ENCODE results near the gene PDE6A. TPM values are rescaled to one million over a fixed set of nuclear protein-coding genes. Genes with fewer than 3 reads are reported as not detected.

Gene PDE6A
- total and polyA plus RNA-seq, 2 donors (not counting 3 experiments of a cell fraction or from before 2014, with no cell fraction given): not detected

- dilution Hi-C loops (cut with MboI; ENCODE audit: extremely low pct_ligation_motif_present, low sequenced_read_pairs): no loop called here
- ChIA-PET POLR2A (no interaction called here), CTCF (interaction anchor here (0.6 to 16.3 kb wide), 55 partner anchors 9 to 363 kb away, joined by 3 to 295 read pairs (median 4); partner anchors contain the start of gene SLC26A2)
- no TSS peak for BruUV-seq (replicated peaks)
- no peak overlapping the region for H3K4me3 ChIP-seq (replicated peaks in 1 of 3; ENCODE audit: insufficient read depth in 1 of 3, low read depth in 1 of 3, low read length in 3 of 3)
- no peaks in the 10 kb centered on the region for H4K20me1 ChIP-seq (replicated peaks; ENCODE audit: control insufficient read depth, extremely low read depth, insufficient read depth, low read length)
- peak; percentile 75 for DNase-seq (ENCODE audit: low read depth, low spot score)
- H3K9me1 ChIP-seq (replicated peaks; ENCODE audit: control insufficient read depth, extremely low read depth, insufficient read depth, low read length): no peaks in the 10 kb centered on the region
- H3K4me2 ChIP-seq (ENCODE audit: insufficient read depth, low read length): no peak overlapping the region
- peak overlapping the region; percentile 62 for H2AFZ ChIP-seq (ENCODE audit: low read depth, low read length)
- TF ChIP-seq CTCF (IDR thresholded peaks at IDR 0.05; ENCODE audit: extremely low read depth in 1 of 2, insufficient read depth in 1 of 2, low read depth in 1 of 2, low read length in 2 of 2) (peak; percentile 89 to 98), MYC (IDR thresholded peaks at IDR 0.05; ENCODE audit: low read depth, low read length) (no peak)
- no peak overlapping the region for H3K9ac ChIP-seq (replicated peaks; ENCODE audit: extremely low read depth, insufficient read depth, low read length)
- H3K27ac ChIP-seq (ENCODE audit: insufficient read depth, low read depth, low read length): no peak overlapping the region
- H3K4me1 ChIP-seq (ENCODE audit: control insufficient read depth, extremely low read depth, insufficient read depth, low read length): peaks cover 7% of the 10 kb centered on the region
- peak; percentile 98 for FAIRE-seq
- no peaks in the 10 kb centered on the region for H3K27me3 ChIP-seq (ENCODE audit: control insufficient read depth in 2 of 2, insufficient read depth in 2 of 2, low read length in 2 of 2)
- intact Hi-C loops (cut with micrococcal nuclease): loop anchor here (1.0 kb wide), 5 partner anchors 13 to 216 kb away; no protein-coding TSS in a partner anchor
- no peaks in the 10 kb centered on the region for H3K9me3 ChIP-seq (replicated peaks; ENCODE audit: control insufficient read depth, insufficient read depth, low read length)
- H3K79me2 ChIP-seq (ENCODE audit: control insufficient read depth, insufficient read depth, low read length): no peaks in the 10 kb centered on the region
- H3K36me3 ChIP-seq (ENCODE audit: control insufficient read depth in 2 of 2, extremely low read depth in 1 of 2, insufficient read depth in 2 of 2, low read length in 2 of 2): no peaks in the 10 kb centered on the region
Measured at GRCh38 chr5:149852641-149853330, 91.8 kb downstream of the PDE6A start.

GRCh38 chr5:149851211-149851610, 93.4 kb downstream of the PDE6A start:
- intact Hi-C loops (cut with micrococcal nuclease) (no loop called here), dilution Hi-C loops (cut with MboI; ENCODE audit: extremely low pct_ligation_motif_present, low sequenced_read_pairs) (no loop called here)
- ChIA-PET POLR2A (no interaction called here), CTCF (interaction anchor here (2.7 to 16.3 kb wide), 6 partner anchors 11 to 214 kb away, joined by 28 to 295 read pairs (median 42); partner anchors contain the start of gene SLC26A2)
- H3K4me3 ChIP-seq (replicated peaks in 1 of 3; ENCODE audit: insufficient read depth in 1 of 3, low read depth in 1 of 3, low read length in 3 of 3): no peak overlapping the region
- DNase-seq (ENCODE audit: low read depth, low spot score): no peak
- H2AFZ ChIP-seq (ENCODE audit: low read depth, low read length): no peak overlapping the region
- FAIRE-seq: no peak
- no peak overlapping the region for H3K4me2 ChIP-seq (ENCODE audit: insufficient read depth, low read length)
- no TSS peak for BruUV-seq (replicated peaks)
- no peaks in the 10 kb centered on the region for H3K4me1 ChIP-seq (ENCODE audit: control insufficient read depth, extremely low read depth, insufficient read depth, low read length)
- no peaks in the 10 kb centered on the region for H3K9me3 ChIP-seq (replicated peaks; ENCODE audit: control insufficient read depth, insufficient read depth, low read length)
- H3K36me3 ChIP-seq (ENCODE audit: control insufficient read depth in 2 of 2, extremely low read depth in 1 of 2, insufficient read depth in 2 of 2, low read length in 2 of 2): no peaks in the 10 kb centered on the region
- H3K27me3 ChIP-seq (ENCODE audit: control insufficient read depth in 2 of 2, insufficient read depth in 2 of 2, low read length in 2 of 2): no peaks in the 10 kb centered on the region
- H4K20me1 ChIP-seq (replicated peaks; ENCODE audit: control insufficient read depth, extremely low read depth, insufficient read depth, low read length): no peaks in the 10 kb centered on the region
- H3K9ac ChIP-seq (replicated peaks; ENCODE audit: extremely low read depth, insufficient read depth, low read length): no peak overlapping the region
- no peaks in the 10 kb centered on the region for H3K79me2 ChIP-seq (ENCODE audit: control insufficient read depth, insufficient read depth, low read length)
- TF ChIP-seq FOS (IDR thresholded peaks at IDR 0.05; ENCODE audit: borderline replicate concordance, insufficient read depth, low read length) (no peak), POLR2AphosphoS5 (IDR thresholded peaks at IDR 0.05; ENCODE audit: insufficient read depth, low read depth, low read length) (no peak), POLR2A (IDR thresholded peaks at IDR 0.05; ENCODE audit: low read depth, low read length) (no peak), MAX (IDR thresholded peaks at IDR 0.05; ENCODE audit: insufficient read depth, insufficient read length) (no peak), GATA2 (IDR thresholded peaks at IDR 0.05; ENCODE audit: insufficient read depth, insufficient read length, low read depth, low read length) (no peak), CTCF (IDR thresholded peaks at IDR 0.05; ENCODE audit: extremely low read depth in 1 of 2, insufficient read depth in 1 of 2, low read depth in 1 of 2, low read length in 2 of 2) (no peak), JUN (IDR thresholded peaks at IDR 0.05; ENCODE audit: borderline replicate concordance, insufficient read depth, insufficient read length, low read depth) (no peak), EZH2 (IDR thresholded peaks at IDR 0.05; ENCODE audit: borderline replicate concordance, low read depth, low read length, severe bottlenecking) (no peak), MYC (IDR thresholded peaks at IDR 0.05; ENCODE audit: low read depth, low read length) (no peak)
- no peaks in the 10 kb centered on the region for H3K9me1 ChIP-seq (replicated peaks; ENCODE audit: control insufficient read depth, extremely low read depth, insufficient read depth, low read length)
- H3K27ac ChIP-seq (ENCODE audit: insufficient read depth, low read depth, low read length): no peak overlapping the region
